K562 (cell line): ENCODE results near the gene SLC25A51. TPM values are rescaled to one million over a fixed set of nuclear protein-coding genes. Genes with fewer than 3 reads are reported as not detected.

ENCODE experiments used
- ATAC-seq: fragments of 200-7000 bp; cut with Tn5 transposase; 3 replicates; pipeline ENCODE4 v1.9.1; 2020; ENCODE audit warnings: moderate library complexity
- BruUV-seq: library from RNA; stranded (reverse); fragments of 400-500 nt; replicated peaks from 2 replicates; lab custom pipeline; 2021; lab: Mats Ljungman, UMichigan
- CTCF ChIA-PET: fragments of 300-600 bp; formaldehyde crosslinking; extraction: SDS; loops from one replicate; lab custom pipeline; 2021; ENCODE audit warnings: low intra/inter-chr PET ratio; lab: Yijun Ruan, JAX
- POLR2A ChIA-PET: fragments of 300-600, 350-650 bp; sonication (Branson Sonifier 250); formaldehyde crosslinking; extraction: SDS; loops from one replicate; lab custom pipeline; 2021; ENCODE audit warnings: antibody characterized with exemption, inconsistent platforms; lab: Yijun Ruan, JAX
- DNase-seq, 4 experiments: peaks; one replicate each; pipeline versions ENCODE4 v3.0.0 to v3.0.0-alpha.2; 2011 to 2018; ENCODE audit warnings: low spot score in 3 of 4, mixed read lengths in 3 of 4; ENCODE audit errors: extremely low read depth in 1 of 4
- FAIRE-seq: peaks from 2 replicates; lab custom pipeline; 2011; peaks lifted over from hg19 to GRCh38; lab: Jason Lieb, UNC
- H2AFZ ChIP-seq: 2 replicates; pipeline ENCODE4 v1.6.0; 2011; ENCODE audit warnings: low read depth, low read length, control low read depth, inconsistent platforms
- H3K27ac ChIP-seq: fragments of 200-600 bp; 3 replicates; pipeline ENCODE4 v1.8.0; 2011; ENCODE audit warnings: low read depth, mild to moderate bottlenecking, control low read depth, inconsistent platforms, low read length, moderate library complexity, mixed read lengths; ENCODE audit errors: extremely low read depth
- H3K27me3 ChIP-seq, 2 experiments: fragments of 300-600 bp in 1 of 2; 2 replicates in 1 of 2; 3 replicates in 1 of 2; pipeline versions ENCODE4 v1.6.0 to v1.8.0; 2011; ENCODE audit warnings: inconsistent platforms in 2 of 2, low read length in 2 of 2, mild to moderate bottlenecking in 1 of 2, mixed read lengths in 1 of 2, moderate library complexity in 1 of 2; ENCODE audit not compliant: control insufficient read depth in 2 of 2, insufficient read depth in 2 of 2
- H3K36me3 ChIP-seq: fragments of 300-600 bp; 3 replicates; pipeline ENCODE4 v1.8.0; 2011; ENCODE audit warnings: mild to moderate bottlenecking, low read length, inconsistent platforms; ENCODE audit not compliant: control insufficient read depth, insufficient read depth
- H3K4me1 ChIP-seq, 2 experiments: fragments of 200-600 bp in 1 of 2; replicated peaks in 1 of 2; 2 replicates in 1 of 2; 3 replicates in 1 of 2; pipeline versions ENCODE4 v1.5.1 to v1.8.0; 2011; ENCODE audit warnings: inconsistent platforms in 2 of 2, low read length in 2 of 2, mild to moderate bottlenecking in 1 of 2, mixed read lengths in 1 of 2, moderate library complexity in 1 of 2; ENCODE audit not compliant: control insufficient read depth in 2 of 2, insufficient read depth in 2 of 2
- H3K4me2 ChIP-seq: 2 replicates; pipeline ENCODE4 v1.6.1; 2011; ENCODE audit warnings: low read length, control low read depth, inconsistent platforms, mixed read lengths; ENCODE audit not compliant: insufficient read depth
- H3K4me3 ChIP-seq: fragments of 200-600 bp; sonication (generic), shearing (Covaris generic); 2 replicates; pipeline ENCODE4 v1.5.1; 2016; ENCODE audit warnings: control low read depth, inconsistent platforms
- H3K79me2 ChIP-seq: fragments of 200-600 bp; 3 replicates; pipeline ENCODE4 v1.8.0; 2011; ENCODE audit warnings: low read length, inconsistent platforms; ENCODE audit not compliant: control insufficient read depth, insufficient read depth
- H3K9ac ChIP-seq, 2 experiments: 2 replicates each; pipeline versions ENCODE4 v1.6.0 to v1.6.1; 2011; ENCODE audit warnings: low read depth in 2 of 2, low read length in 2 of 2, control low read depth in 1 of 2, inconsistent platforms in 1 of 2, mild to moderate bottlenecking in 1 of 2, mixed read lengths in 1 of 2; ENCODE audit not compliant: insufficient read depth in 1 of 2
- H3K9me1 ChIP-seq: one replicate; pipeline ENCODE4 v1.6.0; 2011; ENCODE audit warnings: inconsistent platforms, mild to moderate bottlenecking, low read length, moderate library complexity; ENCODE audit not compliant: control insufficient read depth, insufficient read depth
- H3K9me3 ChIP-seq: replicated peaks from 2 replicates; pipeline ENCODE4 v1.5.1; 2011; ENCODE audit warnings: low read depth, low read length, inconsistent platforms; ENCODE audit not compliant: control insufficient read depth, insufficient read depth
- H4K20me1 ChIP-seq: replicated peaks from 2 replicates; pipeline ENCODE4 v1.6.1; 2011; ENCODE audit warnings: low read length, inconsistent platforms, mixed read lengths; ENCODE audit not compliant: control insufficient read depth, insufficient read depth
- FOXJ3 ChIP-seq: sonication (generic); formaldehyde crosslinking; IDR thresholded peaks from 2 replicates; pipeline ENCODE4 v1.4.0; 2020; ENCODE audit warnings: mild to moderate bottlenecking, missing genetic modification reagents
- HSF4 ChIP-seq: fragments of 250-450 bp; sonication (Bioruptor Pico); IDR thresholded peaks from 2 replicates; pipeline ENCODE4 v2.1.2; 2022; ENCODE audit warnings: mild to moderate bottlenecking, moderate library complexity, borderline replicate concordance
- PML ChIP-seq: IDR thresholded peaks from 2 replicates; pipeline ENCODE4 v1.6.1; 2012; ENCODE audit warnings: low read length, inconsistent platforms
- RBBP5 ChIP-seq: fragments of 200-600 bp; sonication (generic); IDR thresholded peaks from 2 replicates; pipeline ENCODE4 v1.6.1; 2012; ENCODE audit warnings: borderline replicate concordance, mild to moderate bottlenecking, low read length, control low read depth, inconsistent platforms; ENCODE audit not compliant: insufficient read depth, poor library complexity, severe bottlenecking
- SMAD2 ChIP-seq: fragments of 150-350 bp; IDR thresholded peaks from 2 replicates; pipeline ENCODE4 v1.6.1; 2014; ENCODE audit warnings: low read depth, mild to moderate bottlenecking, low read length
- SMAD3 ChIP-seq: fragments of 450-650 bp; formaldehyde crosslinking; conservative IDR thresholded peaks from 2 replicates; pipeline ENCODE4 v1.4.0; 2020; ENCODE audit warnings: mild to moderate bottlenecking
- SMARCA4 ChIP-seq: fragments of 450-650 bp; IDR thresholded peaks from 2 replicates; pipeline ENCODE4 v1.6.1; 2016
- THRAP3 ChIP-seq: fragments of 450-650 bp; IDR thresholded peaks from 2 replicates; pipeline ENCODE4 v1.6.1; 2016; ENCODE audit warnings: mild to moderate bottlenecking, inconsistent platforms, borderline replicate concordance
- ZNF239 ChIP-seq: fragments of 250-450 bp; sonication (Bioruptor Pico); IDR thresholded peaks from 2 replicates; pipeline ENCODE4 v1.4.0; 2020; ENCODE audit warnings: mild to moderate bottlenecking
- ZNF24 ChIP-seq: fragments of 450-650 bp; IDR thresholded peaks from 2 replicates; pipeline ENCODE4 v1.6.1; 2016
- WGBS: fragments of 100-300 bp; shearing (Covaris generic); methylation state at CpG from one replicate; pipeline ENCODE4 v1.1.6; 2016; ENCODE audit warnings: low coverage, mixed read lengths; ENCODE audit not compliant: insufficient coverage; ENCODE audit errors: missing lambda C conversion rate; 5-methylcytosine and 5-hydroxymethylcytosine counted together
- in situ Hi-C: fragments of 300-500 bp; cut with MboI; formaldehyde crosslinking; loops from 4 replicates; pipeline ENCODE4 v1.15.0; 2018; ENCODE audit warnings: inconsistent platforms, mixed read lengths
- intact Hi-C: fragments of 100-400 bp; cut with micrococcal nuclease; formaldehyde crosslinking; loops from 2 replicates; pipeline ENCODE4 v1.14.2; 2022
- polyA plus RNA-seq, 8 experiments: library from polyadenylated mRNA; depleted of rRNA in 4 of 8; stranded (reverse) in 5 of 8; unstranded in 3 of 8; fragments of >200 nt; fragmentation: Nextera tagmentation in 2 of 8; fragmentation: Illumina TruSeq in 1 of 8; extraction: Ambion mirVana in 2 of 8; extraction: Trizol in 1 of 8; gene quantifications; 2 replicates each; pipeline versions ENCODE4 v1.2.1 to v1.2.3, GENCODE V29; 2011 to 2014; ENCODE audit warnings: inconsistent platforms in 1 of 8, missing spikeins in 1 of 8
- total RNA-seq, 7 experiments: library from RNA; depleted of rRNA in 6 of 7; stranded (reverse); fragments of >200 nt in 6 of 7; fragmentation: Illumina TruSeq in 2 of 7; extraction: Trizol in 2 of 7; gene quantifications; 2 replicates each; pipeline versions ENCODE4 v1.2.1 to v1.2.3, GENCODE V29; 2011 to 2021; ENCODE audit warnings: low replicate concordance in 1 of 7
- TF ChIP-seq, protein P1 (sequence below), 2 experiments: IDR thresholded peaks in 1 of 2; conservative IDR thresholded peaks in 1 of 2; 2 replicates each; pipeline ENCODE4 v1.6.1; 2016; ENCODE audit warnings: low read depth in 2 of 2, mild to moderate bottlenecking in 1 of 2, missing compliant biosample characterization in 1 of 2, missing genetic modification characterization in 1 of 2, moderate library complexity in 1 of 2
- TF ChIP-seq, protein P2 (sequence below): fragments of 450-650 bp; IDR thresholded peaks from 2 replicates; pipeline ENCODE4 v1.6.1; 2018; ENCODE audit not compliant: partially characterized antibody
- TF ChIP-seq, protein P3 (sequence below): fragments of 450-650 bp; IDR thresholded peaks from 2 replicates; pipeline ENCODE4 v1.6.1; 2016; ENCODE audit warnings: mild to moderate bottlenecking

Gene SLC25A51
- total and polyA plus RNA-seq, 9 of the 15 experiments (the other 6 are each of a cell fraction or from before 2014, with no cell fraction given), result 9.1 to 40.7 (median 24.5) TPM

DNA sequence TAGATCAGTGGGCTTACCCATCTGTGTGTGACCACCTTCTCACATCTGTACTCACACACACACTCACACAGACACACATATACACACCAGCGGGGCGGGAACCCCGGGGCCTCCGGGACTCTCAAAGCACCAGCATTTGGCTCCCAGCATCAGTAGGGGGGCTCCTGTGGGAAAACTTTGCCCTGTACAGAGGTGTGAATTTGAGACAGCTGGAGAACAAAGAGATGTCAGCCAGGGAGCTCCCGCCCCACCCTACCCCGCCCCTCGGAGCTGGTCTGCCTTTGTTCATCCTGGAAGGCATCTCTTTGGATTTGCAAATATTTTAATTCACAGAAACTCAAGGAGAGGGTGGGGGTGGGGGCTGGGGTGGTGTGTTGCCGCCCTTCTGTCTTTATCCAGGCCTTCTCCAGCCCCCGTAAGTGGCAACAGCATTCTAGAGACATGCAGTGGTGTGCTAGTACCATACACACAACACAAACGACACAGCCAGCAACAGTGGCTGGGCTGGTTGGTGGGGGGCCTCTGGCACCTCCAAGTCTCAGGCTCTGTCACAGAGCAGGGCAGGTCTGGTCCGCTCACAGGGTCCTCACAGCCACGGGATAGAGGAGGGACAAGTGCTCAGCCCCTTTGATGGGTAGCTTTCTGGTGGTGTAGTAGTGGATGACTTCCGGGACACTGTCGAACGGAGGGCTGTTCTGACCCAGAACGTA, 15.5 kb upstream of the SLC25A51 start:
- ChIA-PET POLR2A (interaction anchor here (0.7 to 1.2 kb wide), 2 partner anchors 9 to 924 kb away, joined by 3 read pairs; no protein-coding TSS in a partner anchor), CTCF (interaction anchor here (0.6 kb wide), 1 partner anchor 150 kb away, joined by 4 read pairs; the partner anchor contains the start of gene SHB)
- Histone ChIP-seq H3K27me3 (no peaks in the 10 kb centered on the region), H4K20me1 (peaks cover 10% of the 10 kb centered on the region; the same call in 1 of the 2 replicates), H3K9me3 (no peaks in the 10 kb centered on the region), H3K27ac (no peak overlapping the region), H3K4me2 (no peak overlapping the region), H3K79me2 (no peaks in the 10 kb centered on the region), H3K4me3 (no peak overlapping the region), H3K9ac (peak overlapping the region in 1 of 2 experiments; percentile 40; a peak in 1 of 4 replicates), H3K9me1 (no peaks in the 10 kb centered on the region), H3K4me1 (peaks cover 11 to 31% of the 10 kb centered on the region in 2 experiments; a peak in 4 of 5 replicates), H3K36me3 (peaks cover 11% of the 10 kb centered on the region; the same call in 1 of the 3 replicates), H2AFZ (no peak overlapping the region)
- intact Hi-C loops (no loop called here), in situ Hi-C loops (no loop called here)
- FAIRE-seq (no peak), ATAC-seq (no peak), DNase-seq (no peak)
- WGBS, result 84% methylated on average over 16 of the region's 16 CpGs
- BruUV-seq, result no TSS peak
- TF ChIP-seq THRAP3, result no peak
- TF ChIP-seq HSF4 (CRISPR knock-in tag), result no peak
- no peak for TF ChIP-seq RBBP5
- TF ChIP-seq, protein P1, sequence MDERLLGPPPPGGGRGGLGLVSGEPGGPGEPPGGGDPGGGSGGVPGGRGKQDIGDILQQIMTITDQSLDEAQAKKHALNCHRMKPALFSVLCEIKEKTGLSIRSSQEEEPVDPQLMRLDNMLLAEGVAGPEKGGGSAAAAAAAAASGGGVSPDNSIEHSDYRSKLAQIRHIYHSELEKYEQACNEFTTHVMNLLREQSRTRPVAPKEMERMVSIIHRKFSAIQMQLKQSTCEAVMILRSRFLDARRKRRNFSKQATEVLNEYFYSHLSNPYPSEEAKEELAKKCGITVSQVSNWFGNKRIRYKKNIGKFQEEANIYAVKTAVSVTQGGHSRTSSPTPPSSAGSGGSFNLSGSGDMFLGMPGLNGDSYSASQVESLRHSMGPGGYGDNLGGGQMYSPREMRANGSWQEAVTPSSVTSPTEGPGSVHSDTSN (CRISPR knock-in tag; IDR thresholded peaks at IDR 0.05; ENCODE audit: low read depth), result no peak
- TF ChIP-seq, protein P1 (tag; conservative IDR thresholded peaks at IDR 0.05; ENCODE audit: low read depth), result no peak
- TF ChIP-seq SMAD2, result no peak
- TF ChIP-seq PML, result no peak
- TF ChIP-seq SMAD3 (CRISPR knock-in tag), result no peak
- TF ChIP-seq FOXJ3 (CRISPR knock-in tag), result no peak
- TF ChIP-seq, protein P2, sequence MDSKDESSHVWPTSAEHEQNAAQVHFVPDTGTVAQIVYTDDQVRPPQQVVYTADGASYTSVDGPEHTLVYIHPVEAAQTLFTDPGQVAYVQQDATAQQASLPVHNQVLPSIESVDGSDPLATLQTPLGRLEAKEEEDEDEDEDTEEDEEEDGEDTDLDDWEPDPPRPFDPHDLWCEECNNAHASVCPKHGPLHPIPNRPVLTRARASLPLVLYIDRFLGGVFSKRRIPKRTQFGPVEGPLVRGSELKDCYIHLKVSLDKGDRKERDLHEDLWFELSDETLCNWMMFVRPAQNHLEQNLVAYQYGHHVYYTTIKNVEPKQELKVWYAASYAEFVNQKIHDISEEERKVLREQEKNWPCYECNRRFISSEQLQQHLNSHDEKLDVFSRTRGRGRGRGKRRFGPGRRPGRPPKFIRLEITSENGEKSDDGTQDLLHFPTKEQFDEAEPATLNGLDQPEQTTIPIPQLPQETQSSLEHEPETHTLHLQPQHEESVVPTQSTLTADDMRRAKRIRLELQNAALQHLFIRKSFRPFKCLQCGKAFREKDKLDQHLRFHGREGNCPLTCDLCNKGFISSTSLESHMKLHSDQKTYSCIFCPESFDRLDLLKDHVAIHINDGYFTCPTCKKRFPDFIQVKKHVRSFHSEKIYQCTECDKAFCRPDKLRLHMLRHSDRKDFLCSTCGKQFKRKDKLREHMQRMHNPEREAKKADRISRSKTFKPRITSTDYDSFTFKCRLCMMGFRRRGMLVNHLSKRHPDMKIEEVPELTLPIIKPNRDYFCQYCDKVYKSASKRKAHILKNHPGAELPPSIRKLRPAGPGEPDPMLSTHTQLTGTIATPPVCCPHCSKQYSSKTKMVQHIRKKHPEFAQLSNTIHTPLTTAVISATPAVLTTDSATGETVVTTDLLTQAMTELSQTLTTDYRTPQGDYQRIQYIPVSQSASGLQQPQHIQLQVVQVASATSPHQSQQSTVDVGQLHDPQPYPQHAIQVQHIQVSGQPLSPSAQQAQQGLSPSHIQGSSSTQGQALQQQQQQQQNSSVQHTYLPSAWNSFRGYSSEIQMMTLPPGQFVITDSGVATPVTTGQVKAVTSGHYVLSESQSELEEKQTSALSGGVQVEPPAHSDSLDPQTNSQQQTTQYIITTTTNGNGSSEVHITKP, result no peak
- TF ChIP-seq, protein P3, sequence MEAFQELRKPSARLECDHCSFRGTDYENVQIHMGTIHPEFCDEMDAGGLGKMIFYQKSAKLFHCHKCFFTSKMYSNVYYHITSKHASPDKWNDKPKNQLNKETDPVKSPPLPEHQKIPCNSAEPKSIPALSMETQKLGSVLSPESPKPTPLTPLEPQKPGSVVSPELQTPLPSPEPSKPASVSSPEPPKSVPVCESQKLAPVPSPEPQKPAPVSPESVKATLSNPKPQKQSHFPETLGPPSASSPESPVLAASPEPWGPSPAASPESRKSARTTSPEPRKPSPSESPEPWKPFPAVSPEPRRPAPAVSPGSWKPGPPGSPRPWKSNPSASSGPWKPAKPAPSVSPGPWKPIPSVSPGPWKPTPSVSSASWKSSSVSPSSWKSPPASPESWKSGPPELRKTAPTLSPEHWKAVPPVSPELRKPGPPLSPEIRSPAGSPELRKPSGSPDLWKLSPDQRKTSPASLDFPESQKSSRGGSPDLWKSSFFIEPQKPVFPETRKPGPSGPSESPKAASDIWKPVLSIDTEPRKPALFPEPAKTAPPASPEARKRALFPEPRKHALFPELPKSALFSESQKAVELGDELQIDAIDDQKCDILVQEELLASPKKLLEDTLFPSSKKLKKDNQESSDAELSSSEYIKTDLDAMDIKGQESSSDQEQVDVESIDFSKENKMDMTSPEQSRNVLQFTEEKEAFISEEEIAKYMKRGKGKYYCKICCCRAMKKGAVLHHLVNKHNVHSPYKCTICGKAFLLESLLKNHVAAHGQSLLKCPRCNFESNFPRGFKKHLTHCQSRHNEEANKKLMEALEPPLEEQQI, result no peak
- no peak for TF ChIP-seq ZNF239 (CRISPR knock-in tag)
- TF ChIP-seq SMARCA4, result no peak
- TF ChIP-seq ZNF24, result no peak
